Right lung (tissue), 5 donors: ENCODE data around the gene IL17F. TPM values are rescaled to one million over a fixed set of nuclear protein-coding genes. Genes with fewer than 3 reads are reported as not detected.

Experiments used
- DNase-seq, 2 donors: peaks; one replicate each; pipeline ENCODE4 v3.0.0-alpha.2; 2013
- polyA plus RNA-seq, 5 donors: library from polyadenylated mRNA; unstranded; fragments of 120-200 nt; gene quantifications; one replicate each; pipeline versions ENCODE4 v1.2.1 to v1.2.3, GENCODE V29; 2013; ENCODE audit warnings: inconsistent platforms in 1 of 5, low replicate concordance in 1 of 5; ENCODE audit not compliant: insufficient read length in 5 of 5, insufficient read depth in 1 of 5

Gene IL17F
- polyA plus RNA-seq, 5 donors, result not detected

- no peak for DNase-seq
Observed at GRCh38 chr6:52190409-52190808, 53.9 kb downstream of the IL17F start.

DNA sequence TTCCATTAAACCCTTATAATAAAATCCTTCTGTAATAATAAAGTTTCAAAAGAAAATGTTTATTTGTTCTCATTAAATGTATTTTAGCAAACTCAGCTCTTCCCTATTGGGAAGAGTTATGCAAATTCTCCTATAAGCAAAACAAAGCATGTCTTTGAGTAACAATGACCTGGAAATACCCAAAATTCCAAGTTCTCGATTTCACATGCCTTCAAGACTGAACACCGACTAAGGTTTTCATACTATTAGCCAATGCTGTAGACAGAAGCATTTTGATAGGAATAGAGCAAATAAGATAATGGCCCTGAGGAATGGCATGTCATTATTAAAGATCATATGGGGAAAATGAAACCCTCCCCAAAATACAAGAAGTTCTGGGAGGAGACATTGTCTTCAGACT lies 54.3 kb downstream of the IL17F start:
- DNase-seq, result no peak

DNA sequence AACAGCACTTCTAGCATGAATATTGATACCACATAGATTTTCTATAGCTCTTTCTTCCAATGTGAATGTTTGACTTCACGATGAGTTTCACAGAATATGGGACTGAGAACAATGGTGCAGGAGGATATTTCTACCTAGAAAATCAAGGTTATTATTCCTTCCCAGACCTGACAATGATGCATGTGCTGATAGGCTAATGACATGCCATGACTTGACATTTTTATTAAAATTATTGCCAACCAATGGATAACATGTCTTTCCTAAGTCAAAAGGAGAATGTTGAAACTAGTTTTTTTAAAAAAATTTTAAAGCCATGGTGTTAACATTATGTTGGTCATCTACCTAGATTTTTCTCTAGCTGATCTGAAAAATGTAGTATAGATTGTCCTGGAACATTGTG lies 57.2 kb downstream of the IL17F start:
- no peak for DNase-seq

Other genes starting within 250 kb of the IL17F start
- gene PKHD1, start 156.9 kb downstream of the IL17F start, polyA plus RNA-seq, result 1 to 10 TPM; 3.2 to 7.6 (median 6.4) TPM
- gene IL17A, start 58.1 kb downstream of the IL17F start, polyA plus RNA-seq, result not detected
- 100 to 1,000 TPM in 1 of 5 donors, 10 to 100 TPM in 4; 82.4 to 120 (median 95.7) TPM for gene MCM3, start 40.2 kb upstream of the IL17F start, polyA plus RNA-seq
- gene PAQR8, start 117.7 kb upstream of the IL17F start, polyA plus RNA-seq, result 10 to 100 TPM; 13.4 to 20.8 (median 17.6) TPM
- gene EFHC1, start 175.8 kb upstream of the IL17F start, polyA plus RNA-seq, result 10 to 100 TPM; 43.3 to 70.9 (median 62.1) TPM